Activated naive CD4-positive, alpha-beta T cell (primary cell): ENCODE results near the gene COL25A1.

Experiments used
- DNase-seq, 4 experiments: peaks; one replicate each; lab custom pipeline; 2025; lab: John Stamatoyannopoulos, UW

The COL25A1 gene

DNA sequence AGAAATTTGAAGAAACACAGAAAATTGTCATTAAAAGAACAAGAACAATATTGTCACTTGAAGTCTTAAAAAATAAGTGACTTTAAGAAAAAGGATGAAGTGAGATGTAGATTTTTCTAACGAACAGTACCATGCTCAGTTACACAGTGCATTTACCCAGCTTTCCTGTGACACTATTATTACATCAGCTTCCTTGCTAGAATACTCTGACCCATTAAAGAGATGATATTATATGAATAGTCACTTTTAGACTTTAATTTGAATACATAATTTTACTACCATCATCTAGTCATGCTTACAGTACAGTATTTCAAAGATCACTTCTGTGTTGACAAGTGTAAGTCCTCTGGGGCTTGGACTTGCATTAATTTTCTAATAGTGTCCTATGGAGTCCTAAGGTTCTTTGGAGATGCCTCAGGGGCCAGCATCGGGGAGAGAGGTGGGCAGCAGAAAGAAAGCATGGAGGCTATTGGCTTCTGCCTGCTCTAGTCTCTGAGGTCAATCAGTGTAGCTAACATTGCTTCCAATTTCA lies 10.7 kb downstream of the COL25A1 start:
- DNase-seq: no peak

DNA sequence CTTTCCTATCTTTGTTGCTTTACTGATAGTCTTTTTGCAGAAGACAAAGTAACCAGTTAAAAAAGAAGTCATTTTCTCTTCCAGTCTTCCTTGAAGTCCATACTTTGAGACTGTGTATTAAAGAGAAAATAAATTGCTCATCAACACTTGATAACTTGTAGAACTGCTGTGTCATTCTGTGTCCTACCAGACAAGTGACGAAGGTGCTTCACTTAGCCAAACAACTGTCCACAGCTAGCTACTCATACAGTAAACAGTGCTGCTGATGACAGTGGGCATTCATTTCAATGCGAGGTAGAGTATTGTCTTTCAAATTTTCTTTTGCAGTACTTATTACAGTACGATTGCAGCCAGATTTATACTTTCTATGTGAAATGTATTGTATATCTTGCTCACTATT lies 11.5 kb downstream of the COL25A1 start:
- DNase-seq: no peak

DNA sequence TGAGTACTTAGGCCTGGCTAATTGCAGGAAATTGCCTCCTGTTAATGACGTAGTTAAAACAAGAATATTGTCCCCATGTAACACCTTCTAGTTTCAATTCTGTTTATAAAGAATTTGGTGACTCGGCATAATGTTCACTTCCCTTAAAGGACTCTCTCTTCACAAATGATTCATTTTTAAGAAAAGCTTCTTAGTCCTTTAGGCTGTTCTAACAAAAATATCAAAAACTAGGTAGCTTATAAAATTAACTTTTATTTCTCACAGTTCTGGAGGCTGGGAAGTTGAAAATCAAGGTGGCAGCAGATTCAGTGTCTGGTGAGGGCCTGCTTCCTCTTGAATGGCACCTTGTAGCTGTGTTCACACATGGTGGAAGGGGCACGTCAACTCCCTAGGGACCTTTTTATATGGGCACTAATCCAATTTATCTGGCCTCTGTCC lies 23.8 kb downstream of the COL25A1 start:
- DNase-seq: no peak

DNA sequence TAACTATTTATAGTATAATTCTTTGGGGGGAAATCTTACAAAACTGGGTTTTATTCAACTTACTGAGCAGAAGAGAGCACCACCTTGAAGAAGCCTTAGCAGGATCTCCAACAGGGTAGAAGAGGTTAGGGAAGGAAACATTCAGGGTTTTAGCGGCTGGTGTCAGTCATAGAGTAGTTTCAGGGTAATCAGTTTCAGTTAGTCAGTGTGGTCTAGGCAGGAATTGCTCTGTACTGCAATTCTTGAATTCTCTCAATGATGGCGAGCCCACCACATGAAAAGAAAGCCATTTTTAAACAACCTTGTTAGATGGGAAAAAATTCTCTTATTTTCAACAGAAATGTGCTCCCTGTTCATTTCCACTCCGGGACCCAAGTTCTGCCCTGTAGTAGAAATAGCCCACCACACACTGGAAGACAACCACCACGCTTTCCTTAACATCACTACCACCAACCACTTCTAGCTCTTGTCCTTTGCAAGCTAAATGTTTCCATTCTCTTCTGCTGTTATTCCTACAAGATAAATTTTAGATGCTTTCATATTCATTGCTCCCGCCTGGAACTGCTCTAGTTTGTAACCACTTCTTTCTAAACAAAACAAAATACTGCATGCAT lies 25.9 kb downstream of the COL25A1 start:
- no peak for DNase-seq

DNA sequence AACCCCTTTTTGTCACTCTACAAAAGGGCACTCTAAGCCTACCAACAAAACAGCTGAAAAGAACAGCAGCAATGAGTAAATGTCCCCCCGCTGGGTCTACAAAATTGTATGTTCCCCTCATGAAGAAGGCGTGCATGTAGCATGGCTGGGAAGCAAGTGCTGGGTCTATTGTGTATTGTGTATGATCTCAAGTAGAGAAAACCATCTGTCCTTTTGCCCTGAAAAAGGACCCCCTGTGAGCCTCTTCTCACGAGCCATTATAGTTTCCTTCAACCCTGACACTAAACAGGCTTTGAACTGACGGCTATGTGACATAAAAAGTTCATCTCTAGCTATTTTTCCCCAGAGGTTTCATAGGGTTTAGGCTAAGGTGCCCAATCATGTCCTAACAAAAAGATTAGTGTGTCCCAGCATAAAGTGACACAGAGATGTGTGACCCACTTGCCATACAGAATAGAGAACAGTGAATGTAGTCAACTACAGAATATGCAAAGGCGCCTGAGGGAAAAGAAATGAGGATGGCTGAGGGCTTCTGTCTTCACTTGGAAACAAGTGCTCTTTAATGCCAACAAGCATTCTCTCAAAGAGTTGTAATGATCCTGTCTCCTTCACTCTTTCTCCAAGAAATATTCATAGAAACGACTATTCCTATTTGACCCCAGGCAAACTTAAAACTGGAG lies 27.3 kb downstream of the COL25A1 start:
- no peak for DNase-seq

DNA sequence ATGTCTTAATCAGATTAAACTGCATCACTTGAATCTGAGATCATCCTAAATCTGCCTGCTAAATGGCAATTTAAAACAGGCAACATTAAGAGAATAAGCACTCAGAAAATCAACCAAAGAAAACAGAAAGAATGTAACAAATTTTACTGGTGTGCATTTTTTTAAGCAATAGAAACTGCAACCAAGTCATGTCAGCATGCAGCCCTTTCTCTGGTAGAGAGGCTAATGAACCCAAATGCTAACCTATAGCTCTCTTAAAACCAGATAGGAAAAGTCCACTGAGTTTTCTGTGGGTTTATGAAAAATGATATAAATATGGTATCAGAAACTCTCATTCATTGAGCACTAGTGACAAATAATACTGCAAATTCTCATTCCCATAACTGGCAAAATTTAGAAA lies 35.6 kb downstream of the COL25A1 start:
- no peak for DNase-seq

DNA sequence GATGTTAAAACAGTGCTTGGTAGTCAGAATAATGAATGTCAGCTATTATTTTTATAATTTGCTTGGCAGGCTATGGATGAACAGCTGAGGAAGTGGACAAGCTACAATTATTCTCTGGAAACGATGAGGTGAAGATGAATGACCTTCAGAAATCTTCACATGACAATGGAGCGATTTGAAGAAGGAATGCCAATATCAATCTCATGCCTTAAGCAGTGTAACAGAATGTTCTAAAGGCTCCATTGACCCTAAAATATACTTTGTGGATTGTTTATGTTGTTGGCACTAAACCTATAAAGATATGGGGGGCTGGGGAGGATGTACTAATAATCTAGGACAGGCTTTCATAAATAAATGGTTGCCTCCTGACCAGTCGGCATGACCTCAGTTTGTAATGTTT lies 36.2 kb downstream of the COL25A1 start:
- no peak for DNase-seq

DNA sequence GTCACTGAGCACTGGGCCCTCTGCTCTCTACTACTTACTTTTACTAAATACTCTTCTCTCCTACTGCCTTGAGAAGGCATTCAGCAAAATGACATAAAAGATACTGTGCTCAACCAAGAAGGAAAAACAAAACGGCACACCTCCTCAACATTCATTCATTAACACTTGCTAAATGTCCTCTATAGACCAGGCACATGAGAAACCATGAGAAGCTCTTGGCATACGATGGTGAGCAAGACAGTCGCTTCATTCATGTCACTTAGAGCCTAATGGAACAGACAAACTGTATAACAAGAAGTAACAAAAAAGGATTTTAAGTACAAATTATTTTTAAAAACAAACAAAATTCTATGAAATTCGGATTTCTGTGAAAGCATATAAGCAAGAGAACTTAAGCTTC lies 38.7 kb downstream of the COL25A1 start:
- no peak for DNase-seq

DNA sequence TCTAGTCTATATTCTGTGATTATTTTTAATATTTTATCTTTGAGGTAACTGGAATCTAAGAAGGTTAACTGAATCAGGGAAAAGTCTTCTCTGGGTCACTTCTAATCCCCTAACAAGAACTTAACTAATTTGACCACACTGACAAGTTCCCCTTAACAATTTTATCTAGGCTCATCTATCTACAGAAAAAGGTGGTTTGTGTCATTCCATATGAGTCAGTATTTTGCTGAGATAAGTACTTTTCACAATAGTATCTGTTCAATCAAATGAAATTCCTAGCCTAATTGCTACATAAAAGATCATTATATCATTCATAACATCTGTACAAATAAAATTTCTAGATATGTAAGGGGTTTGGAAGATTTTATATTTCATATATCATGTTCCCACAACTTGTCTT lies 45.6 kb downstream of the COL25A1 start:
- no peak for DNase-seq

DNA sequence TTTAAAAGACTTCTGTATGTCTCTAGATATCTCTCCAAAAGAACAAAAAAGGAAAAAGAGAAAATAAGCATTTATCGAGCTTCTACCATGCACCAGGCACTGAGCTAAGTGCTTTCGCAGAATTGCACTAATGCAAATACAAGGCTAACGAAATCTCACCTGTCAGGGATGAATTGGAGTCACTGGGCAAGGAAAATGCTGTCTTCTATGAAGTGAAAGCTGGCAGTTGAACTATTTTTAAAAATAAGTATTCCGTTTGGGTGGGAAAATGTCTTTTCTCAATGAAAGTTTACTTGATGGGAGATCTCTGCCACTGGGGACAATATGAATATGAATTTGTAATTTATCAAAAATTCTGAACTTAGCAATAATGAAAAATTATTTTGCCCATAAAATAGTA lies 47.6 kb downstream of the COL25A1 start:
- DNase-seq: no peak

DNA sequence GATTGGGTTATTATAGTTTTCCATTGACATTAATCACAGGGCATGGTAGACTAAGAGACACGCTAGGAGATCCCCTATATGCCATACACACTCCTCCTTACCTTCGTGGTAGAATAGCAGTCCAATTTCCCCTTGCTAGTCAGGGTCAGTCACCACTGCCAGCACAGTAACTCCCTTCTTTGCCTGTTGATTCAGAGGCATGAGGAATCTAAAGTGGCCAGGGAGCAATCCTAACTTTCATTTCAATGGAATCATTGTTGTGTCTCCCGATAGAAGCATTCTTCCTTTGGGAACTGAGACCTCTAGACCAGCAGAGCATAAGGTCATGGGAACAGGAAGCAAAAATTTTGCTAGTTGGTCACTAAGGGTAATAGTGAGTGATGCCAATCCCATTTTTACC lies 51.1 kb downstream of the COL25A1 start:
- no peak for DNase-seq

DNA sequence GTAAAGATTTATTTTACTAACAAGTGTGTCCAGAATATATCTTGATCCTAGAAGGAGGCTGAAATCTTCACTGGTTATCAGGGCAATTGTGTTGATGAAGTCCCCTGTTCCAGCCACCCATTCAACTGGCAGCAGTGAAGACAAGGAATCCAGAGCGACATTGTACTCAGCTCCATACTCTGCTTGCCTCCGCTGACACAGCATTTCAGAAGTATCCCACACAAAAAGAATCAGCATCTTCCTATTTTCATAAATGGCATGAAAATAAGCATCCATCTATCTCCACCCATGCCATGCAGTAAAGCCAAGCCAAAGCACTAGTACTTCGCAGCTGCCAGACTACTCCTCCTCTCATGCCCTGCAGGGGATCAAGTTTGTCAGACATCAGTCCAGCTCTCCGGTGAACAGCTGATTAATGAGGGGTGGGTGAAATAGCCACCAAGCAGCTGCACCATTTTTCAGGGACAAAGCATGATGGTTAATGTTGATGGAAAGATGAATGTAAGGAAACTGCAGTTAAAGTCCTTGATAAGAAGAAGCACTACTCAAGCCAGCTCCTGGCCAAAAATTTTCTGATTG lies 54.0 kb downstream of the COL25A1 start:
- DNase-seq: no peak

DNA sequence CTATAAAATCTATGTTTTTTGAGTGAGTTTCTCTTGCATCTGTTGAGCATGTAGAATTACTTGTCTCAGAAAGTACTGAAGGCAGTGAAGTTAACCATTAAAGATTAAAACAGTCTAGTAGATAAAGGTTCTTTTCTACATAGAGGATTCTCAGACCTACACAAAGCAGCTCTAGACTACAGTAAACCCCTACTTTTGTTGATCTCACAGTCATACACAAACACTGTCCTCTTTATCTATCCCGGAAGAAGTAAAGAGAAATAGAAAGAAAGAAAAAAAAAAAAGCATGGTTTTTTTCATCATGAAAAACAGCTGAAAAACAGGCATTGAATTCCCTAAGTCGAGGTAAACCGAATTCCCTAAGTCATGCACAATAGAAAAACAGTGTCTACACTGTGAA lies 58.6 kb downstream of the COL25A1 start:
- no peak for DNase-seq

DNA sequence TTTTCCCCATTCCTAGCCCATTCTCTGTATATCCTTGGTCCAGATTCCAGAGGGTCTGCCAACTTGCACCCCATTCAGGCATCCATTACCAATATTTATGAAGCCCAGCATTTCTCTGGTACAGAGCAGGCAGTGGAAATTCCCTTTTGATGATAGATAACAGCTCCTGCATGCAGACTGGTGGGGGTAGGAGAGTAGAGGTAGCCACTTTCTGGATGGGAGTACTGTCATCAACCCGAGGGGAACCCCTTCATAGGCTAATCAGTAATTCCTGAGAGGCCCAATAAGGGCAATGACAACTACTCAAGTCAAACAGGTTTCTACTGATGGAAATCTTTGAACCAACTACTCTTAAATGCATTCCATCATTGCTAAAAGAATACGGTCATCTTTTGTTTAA lies 63.7 kb downstream of the COL25A1 start:
- no peak for DNase-seq

DNA sequence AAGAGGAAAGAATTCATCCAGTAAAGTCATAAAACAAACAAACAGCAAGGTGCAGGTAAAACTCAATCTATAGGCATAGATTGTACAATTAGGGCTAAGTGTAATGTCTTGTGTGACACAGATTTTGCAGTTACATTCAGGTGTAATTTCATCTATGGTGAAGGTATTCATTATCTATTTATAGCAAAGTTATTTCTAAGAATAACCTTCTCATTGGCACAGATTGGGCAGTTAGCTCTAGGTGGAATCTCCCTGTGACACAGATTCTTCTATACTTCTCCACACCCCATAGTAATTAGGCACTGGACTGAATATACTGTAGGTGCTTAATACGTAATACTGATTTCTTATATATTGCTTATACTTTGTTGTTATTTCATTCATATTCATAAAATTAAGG lies 66.8 kb downstream of the COL25A1 start:
- no peak for DNase-seq

DNA sequence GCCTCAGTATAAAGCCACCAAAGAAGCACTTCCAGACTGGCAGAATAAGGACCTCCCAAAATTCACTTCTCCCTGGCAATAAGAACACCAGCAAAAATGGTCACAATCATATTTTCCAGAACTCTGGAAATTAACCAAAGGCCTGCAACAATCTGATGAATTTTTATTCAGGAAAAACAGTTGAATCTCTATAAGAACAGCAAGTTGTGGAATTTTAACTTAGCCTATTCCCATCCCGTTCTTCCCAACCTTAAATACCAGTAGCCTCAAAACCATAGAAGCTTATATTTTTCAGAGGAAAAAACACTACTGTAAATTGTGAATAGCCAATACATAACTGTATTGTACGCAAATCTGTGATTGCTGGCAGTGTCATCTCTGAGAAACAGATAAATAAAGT lies 67.9 kb downstream of the COL25A1 start:
- DNase-seq: no peak

DNA sequence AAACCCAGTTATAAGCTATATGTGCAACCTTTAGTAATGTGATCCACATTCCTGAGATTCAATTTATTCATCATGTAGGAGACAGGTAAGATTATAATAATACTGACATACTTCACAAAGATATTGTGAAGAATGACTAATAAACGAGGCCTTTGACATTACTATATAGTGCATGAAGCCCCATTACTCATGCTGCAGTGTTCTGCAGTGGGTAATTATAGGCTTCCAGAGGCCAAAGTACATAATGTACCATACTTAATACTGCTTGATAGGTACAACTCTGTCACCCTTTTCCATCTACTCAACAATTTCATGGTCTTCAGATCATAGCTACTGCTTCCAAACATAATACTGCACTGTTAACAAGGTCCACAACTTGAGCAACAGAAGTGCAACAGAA lies 68.9 kb downstream of the COL25A1 start:
- no peak for DNase-seq

DNA sequence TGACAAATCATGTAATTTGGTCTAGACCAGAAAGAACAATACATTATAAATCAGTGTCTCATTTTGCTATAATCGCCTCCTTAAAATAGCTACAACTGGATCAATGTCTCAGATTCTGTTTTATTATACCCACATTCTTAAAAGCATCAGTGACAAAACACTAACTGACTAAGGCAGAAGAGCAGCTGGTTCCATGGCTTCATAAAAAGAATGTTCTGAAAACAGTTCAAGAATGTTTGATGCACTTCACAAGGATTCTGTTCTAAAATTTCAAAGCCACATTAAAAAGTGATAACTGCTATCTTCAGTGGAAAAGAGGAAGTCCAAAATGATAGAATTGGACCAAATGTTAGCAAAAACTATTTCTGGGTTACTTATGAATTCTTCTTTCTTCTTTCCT lies 69.8 kb downstream of the COL25A1 start:
- no peak for DNase-seq

DNA sequence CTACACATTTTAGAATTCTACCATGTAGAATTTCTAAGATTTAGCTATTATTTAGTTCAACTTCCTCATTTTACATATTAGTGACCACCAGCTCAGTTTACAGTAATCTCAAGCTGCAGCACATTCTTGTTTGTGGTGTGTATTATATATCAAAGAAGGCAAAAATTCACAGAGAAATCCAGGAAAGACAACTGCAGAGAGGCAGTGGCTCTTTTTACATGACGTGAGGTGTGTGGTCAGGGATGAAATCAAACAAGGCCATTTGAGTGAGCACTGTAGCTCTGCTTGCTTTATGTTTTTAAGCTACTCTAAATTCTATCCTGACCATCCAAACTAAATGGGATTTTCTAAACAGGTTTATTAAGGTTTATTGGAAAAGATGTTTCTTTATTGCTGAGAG lies 71.1 kb downstream of the COL25A1 start:
- DNase-seq: no peak

DNA sequence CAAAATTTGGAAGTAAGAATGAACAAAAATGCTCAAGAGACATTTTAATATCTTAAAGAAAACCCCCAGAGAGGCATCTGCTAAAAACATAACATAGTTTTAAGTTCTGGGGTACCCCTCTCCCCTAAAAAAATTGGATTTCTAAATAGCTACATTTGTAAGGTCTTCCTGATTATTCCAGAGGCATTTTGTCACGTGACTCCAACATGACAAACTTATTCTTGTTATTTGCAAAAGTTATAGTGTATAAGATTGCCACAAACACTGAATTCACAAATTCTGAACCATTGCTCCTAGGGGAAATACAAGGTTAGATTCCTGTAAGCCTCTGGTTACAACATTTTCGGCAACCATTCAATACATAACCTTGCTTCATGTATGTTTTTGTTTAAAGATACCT lies 73.4 kb downstream of the COL25A1 start:
- no peak for DNase-seq

DNA sequence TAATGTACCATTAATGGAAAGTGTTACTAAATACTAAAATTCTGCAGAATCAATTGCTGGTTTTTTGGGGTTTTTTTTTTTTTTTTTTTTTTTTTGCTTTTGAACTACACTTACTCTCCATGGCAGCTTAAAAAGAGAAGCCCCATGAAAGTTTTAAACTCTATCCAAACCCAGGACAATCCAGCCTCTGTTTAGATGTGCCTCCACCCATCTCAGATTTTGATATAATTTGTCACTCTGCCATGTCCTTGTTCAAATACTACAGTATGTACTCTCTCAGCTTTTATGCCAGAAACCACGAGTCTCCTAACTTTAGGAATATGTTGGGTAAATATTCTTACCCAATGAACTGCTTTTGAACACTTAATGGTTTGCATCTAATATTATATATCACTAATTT lies 84.2 kb downstream of the COL25A1 start:
- no peak for DNase-seq

DNA sequence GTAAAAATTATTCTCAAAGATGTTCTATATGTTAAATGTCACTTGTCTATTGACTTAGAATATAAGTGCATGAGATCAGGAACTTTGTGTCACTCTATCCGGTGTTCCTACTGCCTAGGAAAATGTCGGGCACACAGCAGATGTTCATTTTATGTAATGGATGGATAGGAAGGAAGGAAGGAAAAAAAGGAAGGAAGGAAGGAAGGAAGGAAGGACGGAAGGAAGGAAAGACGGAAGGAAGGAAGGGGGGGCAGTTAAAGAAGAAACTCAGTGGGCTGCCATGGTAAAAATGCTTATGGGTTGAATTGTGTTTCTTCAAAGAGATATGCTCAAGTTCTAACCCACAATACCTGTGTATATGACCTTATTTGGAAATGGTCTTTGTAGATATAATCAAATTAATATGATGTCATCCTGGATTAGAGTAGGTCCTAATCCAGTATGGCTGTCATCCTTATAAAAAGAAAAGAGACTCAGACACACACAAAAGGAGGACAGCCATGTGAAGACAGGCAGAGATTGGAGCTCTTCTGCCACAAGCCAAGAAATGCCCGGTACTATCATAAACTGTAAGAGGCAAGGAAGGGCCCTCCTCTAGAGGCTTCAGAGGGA lies 86.3 kb downstream of the COL25A1 start:
- DNase-seq: no peak

DNA sequence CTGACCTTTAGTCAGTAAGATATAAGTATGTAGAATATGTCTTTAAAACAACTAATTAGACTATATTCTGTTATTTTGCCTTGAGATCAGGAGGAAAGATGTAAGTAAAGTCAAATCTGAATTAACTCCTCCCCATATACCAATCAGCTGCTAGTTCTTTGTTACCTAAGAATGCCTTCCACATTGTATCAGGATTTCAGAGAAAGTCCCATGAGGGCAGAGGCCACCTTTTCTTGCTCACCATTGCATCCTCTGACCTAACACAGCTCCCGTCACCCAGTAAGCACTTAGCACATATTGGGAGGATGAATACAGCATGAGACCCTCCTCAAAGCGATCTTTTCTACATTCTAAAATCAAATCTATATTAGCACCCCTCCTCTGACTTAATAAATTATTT lies 87.0 kb downstream of the COL25A1 start:
- no peak for DNase-seq
